Esophagus squamous epithelium (tissue), 5 donors: Measurements from ENCODE around the gene DHX8. TPM values are rescaled to one million over a fixed set of nuclear protein-coding genes. Genes with fewer than 3 reads are reported as not detected.

Experiments
- DNase-seq: peaks from one replicate; lab custom pipeline; 2025; lab: John Stamatoyannopoulos, UW
- H3K27ac ChIP-seq, 4 donors: fragments of 200-600 bp; sonication (generic); one replicate each; pipeline ENCODE4 v1.5.1; 2016 to 2019; ENCODE audit warnings: mild to moderate bottlenecking in 1 of 4
- H3K27me3 ChIP-seq, 4 donors: fragments of 200-600 bp; sonication (generic); 1 replicate in 3 of 4; 2 replicates in 1 of 4; pipeline versions ENCODE4 v1.5.1 to v1.6.0; 2017 to 2021; ENCODE audit warnings: antibody characterized with exemption in 1 of 4
- H3K36me3 ChIP-seq, 3 donors: fragments of 200-600 bp; sonication (generic); one replicate each; pipeline ENCODE4 v1.5.1; 2016 to 2019
- H3K4me1 ChIP-seq, 3 donors: fragments of 200-600 bp; sonication (generic); one replicate each; pipeline ENCODE4 v1.5.1; 2017 to 2019
- H3K4me3 ChIP-seq, 4 donors: fragments of 200-600 bp; sonication (generic); 1 replicate in 3 of 4; 2 replicates in 1 of 4; pipeline ENCODE4 v1.5.1; 2016 to 2019; ENCODE audit warnings: mild to moderate bottlenecking in 2 of 4, moderate library complexity in 1 of 4
- H3K9me3 ChIP-seq, 3 donors: fragments of 200-600 bp; sonication (generic); one replicate each; pipeline ENCODE4 v1.5.1; 2016 to 2019
- CTCF ChIP-seq, 6 experiments: fragments of 450-650 bp in 4 of 6; fragments of 200-600 bp in 2 of 6; sonication (generic) in 2 of 6; IDR thresholded peaks; one replicate each; pipeline ENCODE4 v1.5.1; 2016 to 2019; ENCODE audit warnings: antibody characterized with exemption in 6 of 6, mild to moderate bottlenecking in 4 of 6, moderate library complexity in 4 of 6
- POLR2A ChIP-seq, 4 donors: fragments of 450-650 bp; IDR thresholded peaks; one replicate each; pipeline ENCODE4 v1.6.1; 2017; ENCODE audit warnings: antibody characterized with exemption in 4 of 4, mild to moderate bottlenecking in 4 of 4, moderate library complexity in 3 of 4
- WGBS, 2 donors: methylation state at CpG; one replicate each; pipeline ENCODE4 v1.1.5; 2018; 5-methylcytosine and 5-hydroxymethylcytosine counted together
- intact Hi-C: fragments of 100-400 bp; cut with DNase I; formaldehyde crosslinking; loops from one replicate; pipeline ENCODE4 v1.15.0; 2022
- total RNA-seq, 4 donors: library from RNA; depleted of rRNA; stranded (reverse); fragments of >200 nt; gene quantifications; one replicate each; pipeline ENCODE4 v1.1.0, GENCODE V29; 2016
- donor health status: DM: yes; HTN: yes; CAD: no.

The DHX8 gene
- total RNA-seq, 4 donors from 2014 or later = 28.1 to 32.3 (median 31.0) TPM

GRCh38 chr17:43442711-43443110 is 41.1 kb upstream of the DHX8 start:
- Histone ChIP-seq H3K27me3 (no peaks in the 10 kb centered on the region), H3K9me3 (no peaks in the 10 kb centered on the region), H3K4me1 (peaks cover 0 to 41% (median 12%) of the 10 kb centered on the region in 3 donors), H3K36me3 (no peaks in the 10 kb centered on the region), H3K27ac (peak overlapping the region in 1 of 4 donors; percentile 88), H3K4me3 (no peak overlapping the region)
- WGBS, 2 donors = 11 to 26% methylated on average over 2 of the region's 2 CpGs
- no peak for DNase-seq
- intact Hi-C loops = no loop called here
- TF ChIP-seq CTCF (IDR thresholded peaks at IDR 0.05) (no peak), POLR2A (IDR thresholded peaks at IDR 0.05) (no peak)

GRCh38 chr17:43443381-43443780 is 40.4 kb upstream of the DHX8 start:
- Histone ChIP-seq H3K27ac (peak overlapping the region; percentile 82 to 88 (median 86)), H3K4me1 (peaks cover 0 to 41% (median 12%) of the 10 kb centered on the region in 3 donors), H3K9me3 (no peaks in the 10 kb centered on the region), H3K4me3 (no peak overlapping the region), H3K36me3 (no peaks in the 10 kb centered on the region), H3K27me3 (no peaks in the 10 kb centered on the region)
- DNase-seq = no peak
- intact Hi-C loops = no loop called here
- TF ChIP-seq POLR2A (IDR thresholded peaks at IDR 0.05) (no peak), CTCF (IDR thresholded peaks at IDR 0.05) (no peak)
- 70 to 73% methylated on average over 3 of the region's 3 CpGs for WGBS, 2 donors

- 32 to 42% methylated on average over 8 of the region's 8 CpGs for WGBS, 2 donors
- H3K4me1 ChIP-seq = peaks cover 0 to 42% (median 16%) of the 10 kb centered on the region in 3 donors
- no peaks in the 10 kb centered on the region for H3K36me3 ChIP-seq
- no peak overlapping the region for H3K4me3 ChIP-seq
- intact Hi-C loops = no loop called here
- peak overlapping the region; percentile 82 to 88 (median 86) for H3K27ac ChIP-seq
- no peak for DNase-seq
- TF ChIP-seq CTCF (IDR thresholded peaks at IDR 0.05) (no peak), POLR2A (IDR thresholded peaks at IDR 0.05) (no peak)
- no peaks in the 10 kb centered on the region for H3K9me3 ChIP-seq
- no peaks in the 10 kb centered on the region for H3K27me3 ChIP-seq
Observed at GRCh38 chr17:43444223-43445008, 39.4 kb upstream of the DHX8 start.

GRCh38 chr17:43445009-43445589 is 38.7 kb upstream of the DHX8 start:
- Histone ChIP-seq H3K9me3 (no peaks in the 10 kb centered on the region), H3K4me3 (no peak overlapping the region), H3K36me3 (no peaks in the 10 kb centered on the region), H3K27me3 (no peaks in the 10 kb centered on the region), H3K27ac (peak overlapping the region; percentile 82 to 88 (median 86)), H3K4me1 (peaks cover 0 to 49% (median 23%) of the 10 kb centered on the region in 3 donors)
- intact Hi-C loops = no loop called here
- 31 to 44% methylated on average over 5 of the region's 5 CpGs for WGBS, 2 donors
- no peak for TF ChIP-seq POLR2A (IDR thresholded peaks at IDR 0.05)
- TF ChIP-seq CTCF (IDR thresholded peaks at IDR 0.05) = no peak
- DNase-seq = no peak

GRCh38 chr17:43446773-43447172 is 37.0 kb upstream of the DHX8 start:
- Histone ChIP-seq H3K27me3 (no peaks in the 10 kb centered on the region), H3K36me3 (no peaks in the 10 kb centered on the region), H3K4me3 (no peak overlapping the region), H3K4me1 (peaks cover 0 to 56% (median 25%) of the 10 kb centered on the region in 3 donors), H3K9me3 (no peaks in the 10 kb centered on the region), H3K27ac (no peak overlapping the region)
- WGBS, 2 donors = 91 to 94% methylated on average over 5 of the region's 5 CpGs
- TF ChIP-seq CTCF (IDR thresholded peaks at IDR 0.05) = no peak
- no peak for TF ChIP-seq POLR2A (IDR thresholded peaks at IDR 0.05)
- intact Hi-C loops = no loop called here
- DNase-seq = no peak
